Right atrium auricular region (tissue), 2 donors: Measurements from ENCODE around the gene MDFI. TPM values are rescaled to one million over a fixed set of nuclear protein-coding genes. Genes with fewer than 3 reads are reported as not detected.
"Not testable (repeated sequence)": the region's sequence is repeated elsewhere in the genome, so short reads cannot be mapped to it uniquely, and the experiment has no call there.

Experiments used
- DNase-seq: peaks from one replicate; pipeline ENCODE4 v3.0.0-alpha.2; 2019; ENCODE audit warnings: low spot score
- H3K27ac ChIP-seq, 2 donors: fragments of 200-600 bp; sonication (generic); 1 replicate in 1 of 2; 2 replicates in 1 of 2; pipeline ENCODE4 v1.5.1; 2016 to 2019
- H3K27me3 ChIP-seq, 2 donors: fragments of 200-600 bp; sonication (generic); one replicate each; pipeline versions ENCODE4 v1.5.1 to v1.6.0; 2017 to 2019
- H3K36me3 ChIP-seq: fragments of 200-600 bp; sonication (generic); one replicate; pipeline ENCODE4 v1.5.1; 2016
- H3K4me1 ChIP-seq, 2 donors: fragments of 200-600 bp; sonication (generic); one replicate each; pipeline versions ENCODE4 v1.5.1 to v1.6.0; 2017 to 2019
- H3K4me3 ChIP-seq, 2 donors: fragments of 200-600 bp; sonication (generic); 1 replicate in 1 of 2; 2 replicates in 1 of 2; pipeline ENCODE4 v1.5.1; 2017 to 2019; ENCODE audit warnings: mild to moderate bottlenecking in 1 of 2, moderate library complexity in 1 of 2
- H3K9me3 ChIP-seq, 2 donors: fragments of 200-600 bp; sonication (generic); one replicate each; pipeline ENCODE4 v1.5.1; 2019
- total RNA-seq, 2 donors: library from RNA; depleted of rRNA; stranded (reverse); fragments of >200 nt; gene quantifications; one replicate each; pipeline ENCODE4 v1.1.0, GENCODE V29; 2016
- TF ChIP-seq, protein P1 (sequence below), 2 donors: fragments of 200-600 bp; sonication (generic); IDR thresholded peaks; one replicate each; pipeline ENCODE4 v1.5.1; 2019; ENCODE audit warnings: antibody characterized with exemption in 2 of 2

The MDFI gene
- total RNA-seq, 2 donors from 2014 or later = 1.5 to 12.3 TPM

GRCh38 chr6:41618598-41618997 lies 19.7 kb upstream of the MDFI start:
- Histone ChIP-seq H3K27me3 (no peaks in the 10 kb centered on the region), H3K4me1 (no peaks in the 10 kb centered on the region)

DNA sequence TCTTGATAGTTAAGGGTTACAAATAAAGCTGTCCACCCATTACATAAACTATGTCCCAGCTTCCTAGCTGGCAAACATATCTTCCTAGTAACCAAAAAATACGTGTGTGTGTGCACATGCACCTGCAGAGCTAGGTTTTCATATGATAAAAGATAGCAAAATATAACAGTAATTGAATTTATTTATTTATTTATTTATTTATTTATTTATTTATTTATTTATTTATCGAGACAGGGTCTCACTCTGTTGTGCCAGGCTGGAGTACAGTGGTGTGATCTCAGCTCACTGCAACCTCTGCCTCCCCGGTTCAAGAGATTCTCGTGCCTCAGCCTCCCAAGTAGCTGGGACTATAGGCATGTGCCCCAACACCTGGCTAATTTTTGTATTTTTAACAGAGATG lies 19.1 kb upstream of the MDFI start:
- DNase-seq, H3K9me3 ChIP-seq, H3K27ac ChIP-seq, H3K4me3 ChIP-seq, H3K36me3 ChIP-seq, H3K4me1 ChIP-seq, H3K27me3 ChIP-seq: not testable (repeated sequence)

More at GRCh38 chr6:41618598-41618997, 19.7 kb upstream of the MDFI start:
- TF ChIP-seq, protein P1, sequence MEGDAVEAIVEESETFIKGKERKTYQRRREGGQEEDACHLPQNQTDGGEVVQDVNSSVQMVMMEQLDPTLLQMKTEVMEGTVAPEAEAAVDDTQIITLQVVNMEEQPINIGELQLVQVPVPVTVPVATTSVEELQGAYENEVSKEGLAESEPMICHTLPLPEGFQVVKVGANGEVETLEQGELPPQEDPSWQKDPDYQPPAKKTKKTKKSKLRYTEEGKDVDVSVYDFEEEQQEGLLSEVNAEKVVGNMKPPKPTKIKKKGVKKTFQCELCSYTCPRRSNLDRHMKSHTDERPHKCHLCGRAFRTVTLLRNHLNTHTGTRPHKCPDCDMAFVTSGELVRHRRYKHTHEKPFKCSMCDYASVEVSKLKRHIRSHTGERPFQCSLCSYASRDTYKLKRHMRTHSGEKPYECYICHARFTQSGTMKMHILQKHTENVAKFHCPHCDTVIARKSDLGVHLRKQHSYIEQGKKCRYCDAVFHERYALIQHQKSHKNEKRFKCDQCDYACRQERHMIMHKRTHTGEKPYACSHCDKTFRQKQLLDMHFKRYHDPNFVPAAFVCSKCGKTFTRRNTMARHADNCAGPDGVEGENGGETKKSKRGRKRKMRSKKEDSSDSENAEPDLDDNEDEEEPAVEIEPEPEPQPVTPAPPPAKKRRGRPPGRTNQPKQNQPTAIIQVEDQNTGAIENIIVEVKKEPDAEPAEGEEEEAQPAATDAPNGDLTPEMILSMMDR (IDR thresholded peaks at IDR 0.05) = no peak
- Histone ChIP-seq H3K9me3 (no peaks in the 10 kb centered on the region), H3K4me3 (no peak overlapping the region), H3K27ac (no peak overlapping the region), H3K36me3 (no peaks in the 10 kb centered on the region)
- DNase-seq = no peak

GRCh38 chr6:41621367-41621766 lies 16.9 kb upstream of the MDFI start:
- TF ChIP-seq, protein P1 (IDR thresholded peaks at IDR 0.05) = no peak
- no peak overlapping the region for H3K27ac ChIP-seq
- no peaks in the 10 kb centered on the region for H3K9me3 ChIP-seq
- DNase-seq = no peak
- no peaks in the 10 kb centered on the region for H3K36me3 ChIP-seq
- H3K4me1 ChIP-seq = peaks cover 0 to 7% of the 10 kb centered on the region in 2 donors
- H3K27me3 ChIP-seq = no peaks in the 10 kb centered on the region
- H3K4me3 ChIP-seq = no peak overlapping the region

DNA sequence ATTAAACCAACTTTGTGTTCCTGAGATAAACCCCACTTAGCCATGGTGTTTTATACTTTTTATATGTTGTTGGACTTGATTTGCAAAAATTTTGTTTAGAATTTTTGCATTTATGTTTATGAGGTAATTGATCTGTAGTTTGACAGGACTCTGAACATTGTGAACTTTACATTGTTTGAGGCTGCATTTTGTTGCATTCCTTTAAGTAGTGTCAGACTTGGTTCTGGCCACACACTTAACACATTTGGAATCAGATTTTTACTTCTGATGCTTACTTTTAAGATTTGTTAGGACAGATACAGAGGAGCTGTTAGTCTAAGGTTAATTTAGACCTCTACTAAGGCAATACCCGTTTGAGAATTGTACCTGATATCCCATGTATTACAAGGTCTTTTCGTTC lies 16.5 kb upstream of the MDFI start:
- Histone ChIP-seq H3K4me1 (peaks cover 0 to 7% of the 10 kb centered on the region in 2 donors), H3K36me3 (no peaks in the 10 kb centered on the region), H3K27me3 (no peaks in the 10 kb centered on the region), H3K4me3 (no peak overlapping the region), H3K9me3 (no peaks in the 10 kb centered on the region), H3K27ac (no peak overlapping the region)
- TF ChIP-seq, protein P1 (IDR thresholded peaks at IDR 0.05) = no peak
- no peak for DNase-seq

DNA sequence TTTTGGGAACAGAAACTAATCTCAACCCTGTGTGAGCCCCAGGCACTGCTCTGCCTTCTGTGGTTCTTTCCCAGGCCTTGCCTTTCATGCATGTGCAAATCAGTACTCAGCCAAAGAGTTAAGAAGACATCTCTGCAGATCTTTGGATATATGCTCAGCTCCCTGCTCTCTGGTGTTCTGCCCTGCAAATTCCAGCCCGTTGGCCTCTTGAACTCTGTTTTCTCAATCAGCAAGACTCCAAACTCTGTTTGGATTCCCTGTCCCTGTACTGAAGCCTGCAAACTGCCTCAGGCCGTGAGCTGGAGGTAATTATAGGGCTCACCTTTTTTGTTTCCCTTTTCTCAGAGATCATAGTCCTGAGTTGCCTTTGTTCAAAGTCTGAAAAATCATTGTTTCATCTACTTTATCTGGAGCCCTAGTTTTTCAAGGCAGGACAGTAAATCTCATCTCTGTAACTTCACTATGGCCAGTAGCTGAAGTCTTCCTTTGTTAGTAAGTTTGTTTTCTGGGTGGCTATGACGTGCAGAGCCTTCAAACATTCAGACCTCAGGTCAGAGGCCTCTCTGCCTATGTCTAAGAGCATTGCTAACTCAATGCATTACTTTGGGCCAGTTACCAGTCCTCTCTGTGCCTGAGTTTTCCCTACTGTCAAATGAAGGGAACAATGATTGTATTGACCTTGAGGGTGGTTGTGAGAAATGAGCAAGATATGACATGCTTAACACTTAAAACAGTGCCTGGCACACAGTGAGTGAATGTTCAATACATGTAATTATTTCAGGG lies 15.9 kb upstream of the MDFI start:
- Histone ChIP-seq H3K4me1 (peaks cover 0 to 7% of the 10 kb centered on the region in 2 donors), H3K36me3 (no peaks in the 10 kb centered on the region), H3K27me3 (no peaks in the 10 kb centered on the region), H3K9me3 (no peaks in the 10 kb centered on the region), H3K27ac (no peak overlapping the region), H3K4me3 (no peak overlapping the region)
- TF ChIP-seq, protein P1 (IDR thresholded peaks at IDR 0.05) = no peak
- no peak for DNase-seq

- no peaks in the 10 kb centered on the region for H3K36me3 ChIP-seq
Observed at GRCh38 chr6:41623330-41623729, 14.9 kb upstream of the MDFI start.

More at GRCh38 chr6:41623330-41623729, 14.9 kb upstream of the MDFI start:
- TF ChIP-seq, protein P1 (IDR thresholded peaks at IDR 0.05) = no peak
- no peaks in the 10 kb centered on the region for H3K27me3 ChIP-seq
- H3K27ac ChIP-seq = no peak overlapping the region
- H3K9me3 ChIP-seq = no peaks in the 10 kb centered on the region
- peaks cover 0 to 7% of the 10 kb centered on the region in 2 donors for H3K4me1 ChIP-seq
- DNase-seq = no peak
- no peak overlapping the region for H3K4me3 ChIP-seq
